Measurements from ENCODE around the gene SLC35B1. TPM values are rescaled to one million over a fixed set of nuclear protein-coding genes. Genes with fewer than 3 reads are reported as not detected.
"Not testable (repeated sequence)": the region's sequence is repeated elsewhere in the genome, so short reads cannot be mapped to it uniquely, and the experiment has no call there.

The SLC35B1 gene
- total RNA-seq, 1 donor from 2014 or later, result 37.2 TPM

DNA sequence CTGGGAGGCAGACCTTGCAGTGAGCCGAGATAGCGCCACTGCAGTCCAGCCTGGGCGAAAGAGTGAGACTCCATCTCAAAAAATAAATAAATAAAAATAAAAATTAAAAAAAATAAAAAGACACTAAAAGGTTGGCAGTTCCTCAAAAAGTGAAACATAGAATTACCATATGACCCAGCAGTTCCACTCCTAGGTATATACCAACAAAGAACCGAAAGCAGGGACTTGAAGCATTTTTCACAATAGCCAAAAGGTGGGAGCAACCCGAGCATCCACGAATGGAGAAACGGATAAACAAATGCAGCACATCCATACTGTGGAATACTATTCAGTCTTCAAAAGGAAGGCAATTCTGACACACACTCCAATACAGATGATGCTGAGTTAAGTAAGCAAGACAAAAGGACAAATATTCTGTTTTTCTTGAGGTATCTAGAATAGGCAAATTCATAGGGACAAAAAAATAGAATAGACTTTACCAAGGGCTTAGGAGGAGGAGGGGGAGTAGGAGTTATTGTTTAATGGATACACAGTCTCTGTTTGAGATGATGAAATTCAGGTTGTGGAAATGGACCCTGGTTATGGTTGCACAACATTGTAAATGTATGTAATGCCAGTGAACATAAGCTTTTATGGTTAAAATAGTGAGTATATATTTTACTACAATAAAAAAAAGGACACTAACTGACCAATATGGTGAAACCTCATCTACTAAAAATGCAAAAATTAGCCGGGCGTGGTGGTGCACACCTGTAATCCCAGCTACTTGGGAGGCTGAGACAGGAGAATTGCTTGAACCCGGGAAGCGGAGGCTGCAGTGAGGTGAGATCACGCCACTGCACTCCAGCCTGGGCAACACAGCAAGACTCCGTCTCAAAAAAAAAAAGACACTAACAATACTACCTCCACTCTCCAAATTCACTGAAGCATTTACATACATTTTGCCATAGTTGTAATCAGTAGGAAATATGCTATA, 27.0 kb upstream of the SLC35B1 start:
- no peak for ATAC-seq

DNA sequence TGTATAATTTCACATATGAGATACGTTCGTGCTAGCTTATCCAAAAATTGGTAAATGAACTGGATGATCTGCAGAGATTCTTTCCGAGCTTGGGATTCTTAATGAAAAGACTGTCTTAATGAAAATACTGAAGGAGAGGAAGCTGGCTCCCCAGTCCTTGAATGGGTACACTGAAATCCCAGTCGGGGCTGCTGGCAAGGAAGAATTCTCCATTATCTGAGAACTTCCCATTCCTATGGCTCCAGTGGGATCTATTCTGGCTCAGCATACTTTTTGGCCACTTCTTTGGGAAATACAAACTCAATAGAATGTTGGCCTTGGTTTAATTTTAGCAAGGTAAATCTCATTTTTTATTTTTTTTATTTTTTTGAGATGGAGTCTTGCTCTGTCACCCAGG, 23.7 kb upstream of the SLC35B1 start:
- no peak for ATAC-seq

DNA sequence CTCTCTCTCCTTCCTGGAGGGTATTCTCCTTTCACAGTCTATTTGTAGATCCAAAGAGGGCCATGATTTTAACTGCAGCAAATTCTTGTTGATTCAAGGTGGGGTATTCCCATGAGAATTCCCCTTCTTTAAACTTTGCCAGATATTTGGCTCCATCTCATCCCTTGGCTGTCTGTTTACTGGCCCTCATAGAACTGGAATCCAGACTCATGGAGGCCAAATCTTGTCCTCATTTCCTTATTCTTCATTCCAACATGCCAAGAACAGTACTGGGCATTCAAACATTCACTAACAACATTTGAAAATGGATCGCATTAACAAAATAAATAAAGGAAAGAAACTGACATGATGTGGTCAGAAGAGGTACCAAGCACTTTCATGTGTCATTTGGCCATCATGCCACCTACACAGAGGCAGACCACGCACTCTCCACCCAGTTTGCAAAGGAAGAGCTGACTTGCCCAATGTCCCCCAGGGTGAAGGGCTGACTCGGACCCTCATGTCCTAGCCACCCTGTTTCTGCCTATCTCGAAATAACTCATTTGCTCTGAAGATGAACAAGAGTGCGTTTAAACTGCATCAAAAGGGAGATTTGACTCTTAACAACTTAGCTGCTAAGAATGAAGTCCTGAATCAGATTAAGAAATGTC, 23.1 kb upstream of the SLC35B1 start:
- ATAC-seq, result no peak

DNA sequence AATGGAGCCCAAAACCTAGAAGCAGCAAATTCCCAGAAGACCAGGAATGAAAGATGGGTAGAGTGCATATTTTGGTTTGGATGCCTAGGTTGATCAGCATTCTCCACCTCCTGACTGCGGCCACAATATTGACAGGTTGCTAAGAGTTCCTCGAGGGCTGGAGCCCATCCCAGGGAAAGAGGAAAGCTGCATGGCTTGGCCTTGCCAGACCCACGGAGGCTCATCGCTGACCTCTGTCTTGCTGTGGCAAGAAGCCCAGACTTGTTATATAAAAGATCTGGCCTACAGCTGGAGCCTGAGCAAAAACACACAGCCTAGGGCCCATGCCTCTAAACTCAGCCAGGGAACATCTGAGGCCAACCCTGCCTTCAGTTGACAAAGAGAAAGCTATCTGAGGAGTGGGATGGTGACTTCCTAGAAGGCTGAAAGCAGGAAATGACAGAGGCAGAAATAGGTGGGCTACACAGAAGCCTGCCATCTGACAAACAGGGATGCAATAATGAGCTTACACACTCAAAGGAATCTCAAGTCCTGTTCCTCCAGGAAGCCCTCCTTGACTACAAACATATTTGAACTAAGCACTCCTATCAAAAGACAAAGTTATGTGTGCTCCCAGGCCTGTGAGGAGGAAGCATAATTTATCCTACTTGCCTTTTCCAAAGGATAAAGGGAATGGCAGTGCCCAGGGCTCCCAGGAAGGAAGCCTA, 22.5 kb upstream of the SLC35B1 start:
- peak; percentile 17 for ATAC-seq

DNA sequence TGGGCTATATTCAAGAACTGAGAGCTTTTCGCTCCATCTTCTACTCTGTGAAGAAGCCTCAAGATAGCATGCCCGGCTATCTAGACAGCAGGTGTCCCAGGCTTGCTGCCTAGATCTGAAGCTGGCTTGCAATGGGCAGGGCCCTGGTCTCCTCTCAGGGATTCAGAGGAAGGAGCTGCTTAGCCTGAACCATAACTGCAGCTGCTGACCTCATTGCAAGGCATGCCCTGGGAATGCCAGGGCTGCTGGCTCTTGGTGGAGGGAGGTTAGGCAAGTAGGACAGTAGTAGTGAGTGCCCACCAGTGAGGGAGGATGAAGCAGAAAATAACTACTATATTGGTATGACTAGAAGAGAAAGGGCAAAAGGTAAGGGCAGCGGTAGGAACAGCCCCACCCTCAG, 21.3 kb upstream of the SLC35B1 start:
- no peak for ATAC-seq

DNA sequence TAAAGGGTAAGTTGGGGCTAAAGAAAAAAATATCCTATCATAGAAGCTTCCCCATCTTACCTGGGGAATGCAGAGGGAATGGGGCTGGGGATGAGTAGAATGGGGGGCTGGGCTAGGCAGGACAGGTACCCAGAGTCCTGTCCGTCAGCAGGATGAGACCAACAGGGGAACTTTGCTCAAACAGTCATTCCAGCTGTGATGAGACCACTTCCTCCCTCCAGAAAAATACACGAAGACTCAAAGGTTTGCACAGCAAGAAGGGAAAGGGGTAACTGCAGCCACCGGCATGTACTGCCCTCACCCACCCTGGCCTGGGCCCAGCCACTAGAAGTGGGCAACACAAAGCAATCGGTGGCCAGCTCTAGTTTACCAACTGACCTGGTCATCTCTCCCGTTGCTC, 20.7 kb upstream of the SLC35B1 start:
- no peak for ATAC-seq

DNA sequence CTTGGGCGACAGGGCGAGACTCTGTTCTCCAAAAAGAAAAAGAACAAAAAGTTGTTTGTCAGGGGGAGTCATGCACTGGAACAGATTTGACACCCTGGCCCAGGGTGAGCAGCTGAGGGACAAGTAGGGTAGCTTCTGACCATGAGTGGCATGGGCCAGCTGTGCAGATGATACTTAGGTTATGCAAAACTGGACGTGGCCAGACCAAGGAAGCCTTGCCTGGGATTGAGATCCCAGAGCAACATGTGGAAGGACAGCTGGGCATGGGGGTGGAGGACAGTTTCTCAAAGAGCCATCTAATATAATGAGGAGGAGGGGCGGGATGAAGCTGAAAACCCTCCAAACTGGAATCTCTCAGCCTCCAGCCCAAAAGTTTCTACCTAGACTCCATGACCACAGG, 19.6 kb upstream of the SLC35B1 start:
- ATAC-seq, result no peak

DNA sequence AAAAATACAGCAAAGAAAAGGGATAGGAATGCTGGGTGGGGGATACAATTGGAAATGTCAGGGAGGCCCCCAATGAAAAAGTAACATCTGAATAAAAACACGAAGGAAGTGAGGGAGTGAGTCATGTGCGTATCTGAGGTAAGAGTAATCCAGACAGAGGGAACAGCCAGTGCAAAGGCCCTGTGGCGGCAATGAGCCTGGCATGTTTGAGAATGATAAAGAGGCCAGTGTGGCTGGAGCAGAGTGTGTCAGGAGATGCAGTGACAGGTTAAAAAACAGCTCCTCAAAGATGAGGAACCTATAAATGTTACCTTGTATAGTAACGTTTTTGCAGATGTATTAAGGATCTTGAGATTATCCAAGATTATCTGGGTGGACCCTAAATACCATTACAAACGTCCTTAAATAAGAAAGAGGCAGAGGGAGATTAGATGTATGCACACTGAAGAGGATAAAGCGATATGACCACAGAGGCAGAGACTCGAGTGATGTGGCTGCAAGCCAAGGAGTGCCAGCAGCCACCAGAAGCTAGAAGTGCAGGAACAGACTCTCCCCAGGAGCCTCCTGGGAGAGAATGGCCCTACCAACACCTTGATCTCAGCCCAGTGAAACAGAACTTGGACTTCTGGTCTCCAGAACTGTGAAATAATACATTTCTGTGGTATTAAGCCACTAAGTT, 17.8 kb upstream of the SLC35B1 start:
- no peak for ATAC-seq

DNA sequence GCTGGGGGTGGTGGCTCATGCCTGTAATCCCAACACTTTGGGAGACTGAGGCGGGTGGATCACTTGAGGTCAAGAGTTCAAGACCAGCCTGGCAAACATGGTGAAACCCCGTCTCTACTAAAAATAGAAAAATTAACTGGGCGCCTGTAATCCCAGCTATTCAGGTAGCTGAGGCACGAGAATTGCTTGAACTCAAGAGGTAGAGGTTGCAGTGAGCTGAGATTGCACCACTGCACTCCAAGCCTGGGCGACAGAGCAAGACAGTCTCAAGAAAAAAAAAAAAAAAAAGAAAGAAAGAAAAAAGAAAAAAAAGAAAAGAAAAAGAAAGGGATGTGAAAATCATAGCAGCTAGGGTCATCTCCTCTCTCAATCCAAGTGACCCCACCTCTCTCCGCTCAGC, 16.8 kb upstream of the SLC35B1 start:
- not testable (repeated sequence) for ATAC-seq

DNA sequence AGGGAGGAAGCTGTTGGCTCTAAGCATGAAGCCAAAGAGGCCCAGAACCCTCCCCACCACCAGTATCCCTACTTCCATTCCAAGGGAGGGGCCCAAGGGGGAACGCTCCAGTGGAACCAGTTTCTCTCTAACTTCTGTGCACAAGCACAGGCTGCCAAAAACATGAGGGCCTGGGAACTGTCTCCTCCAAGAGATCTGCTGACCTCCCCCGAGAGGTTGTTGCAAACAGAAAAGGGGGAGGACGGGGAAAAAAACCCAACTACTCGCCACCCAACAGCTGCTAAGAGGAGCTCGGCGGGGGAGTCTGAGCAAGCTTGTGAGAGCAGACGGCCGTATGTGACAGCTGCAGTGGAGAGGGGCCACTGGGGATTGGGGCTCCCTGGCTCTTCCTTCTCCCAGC, 15.7 kb upstream of the SLC35B1 start:
- no peak for ATAC-seq

DNA sequence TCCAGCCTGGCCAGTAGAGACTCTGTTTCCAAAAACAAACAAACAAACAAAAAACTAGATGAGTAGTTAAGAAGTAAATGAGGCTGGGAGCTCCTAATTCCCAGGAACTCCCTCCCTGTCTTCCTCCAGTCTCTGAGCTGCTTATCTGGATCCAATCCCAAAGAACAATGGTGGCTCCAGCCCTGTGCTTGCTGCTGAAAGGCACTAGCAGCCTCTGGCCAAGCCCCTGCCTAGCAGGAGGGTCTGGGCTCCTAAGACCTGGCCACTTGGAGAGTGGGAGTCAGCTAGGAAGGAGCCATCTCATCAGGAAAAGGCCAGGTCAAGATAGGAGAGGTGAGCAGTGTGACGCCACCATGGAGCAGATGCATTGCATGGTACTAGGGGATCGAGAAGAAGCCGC, 14.3 kb upstream of the SLC35B1 start:
- ATAC-seq, result no peak

DNA sequence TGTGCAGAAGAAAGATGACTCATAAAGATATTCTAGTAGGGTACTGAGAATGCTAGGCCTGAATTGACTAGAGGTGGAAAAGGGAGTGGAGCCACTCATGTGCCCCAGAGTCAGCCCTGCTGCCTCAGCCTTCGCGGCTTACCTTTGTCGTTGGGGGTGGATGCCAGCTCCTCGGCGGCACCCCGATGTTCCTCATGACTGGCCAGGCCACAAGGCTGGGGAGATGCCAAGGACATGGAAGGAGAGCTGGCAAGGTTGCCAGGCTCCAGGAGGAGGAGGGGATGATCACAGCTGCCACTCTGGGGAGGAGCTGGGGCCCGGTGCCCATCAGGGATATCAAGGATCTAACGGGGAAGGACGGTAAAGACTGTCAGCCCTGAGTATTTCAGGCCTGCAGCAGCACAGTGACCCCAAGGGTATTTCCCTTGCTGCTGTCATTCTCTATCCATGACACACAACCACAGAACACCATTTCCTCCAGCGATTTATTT, 9.7 kb upstream of the SLC35B1 start:
- no peak for ATAC-seq

DNA sequence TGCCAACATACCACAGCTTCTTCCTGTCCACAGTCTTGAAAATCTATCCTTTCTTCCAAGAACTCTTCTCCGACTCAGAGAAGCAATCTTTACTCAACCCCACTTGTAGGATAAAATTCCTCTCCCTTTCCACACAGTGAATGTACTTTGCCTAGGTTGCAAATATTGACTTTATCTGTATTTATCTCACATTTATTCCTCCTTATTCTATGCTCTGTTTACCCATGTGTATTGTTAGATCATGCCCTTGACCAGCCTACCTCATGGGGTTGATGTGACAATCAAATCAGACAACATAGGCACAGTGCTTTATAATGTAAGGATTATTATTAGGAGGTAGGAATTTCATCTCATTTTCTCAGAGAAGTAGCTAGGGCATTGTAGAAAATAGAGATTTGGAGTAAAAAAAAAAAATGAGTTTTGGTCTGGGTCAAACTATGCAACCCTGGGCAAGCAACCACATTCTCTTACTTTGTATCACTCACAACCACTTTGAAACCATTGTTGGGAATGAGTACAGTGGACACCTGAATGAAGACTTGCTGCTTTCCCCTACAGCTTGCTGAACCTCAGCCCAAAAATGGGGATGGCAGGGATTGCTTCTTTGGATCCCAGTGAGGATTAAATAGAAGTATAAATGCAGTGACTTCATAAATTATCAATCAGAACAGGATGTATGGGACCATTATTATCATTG, 9.1 kb upstream of the SLC35B1 start:
- ATAC-seq, result no peak

DNA sequence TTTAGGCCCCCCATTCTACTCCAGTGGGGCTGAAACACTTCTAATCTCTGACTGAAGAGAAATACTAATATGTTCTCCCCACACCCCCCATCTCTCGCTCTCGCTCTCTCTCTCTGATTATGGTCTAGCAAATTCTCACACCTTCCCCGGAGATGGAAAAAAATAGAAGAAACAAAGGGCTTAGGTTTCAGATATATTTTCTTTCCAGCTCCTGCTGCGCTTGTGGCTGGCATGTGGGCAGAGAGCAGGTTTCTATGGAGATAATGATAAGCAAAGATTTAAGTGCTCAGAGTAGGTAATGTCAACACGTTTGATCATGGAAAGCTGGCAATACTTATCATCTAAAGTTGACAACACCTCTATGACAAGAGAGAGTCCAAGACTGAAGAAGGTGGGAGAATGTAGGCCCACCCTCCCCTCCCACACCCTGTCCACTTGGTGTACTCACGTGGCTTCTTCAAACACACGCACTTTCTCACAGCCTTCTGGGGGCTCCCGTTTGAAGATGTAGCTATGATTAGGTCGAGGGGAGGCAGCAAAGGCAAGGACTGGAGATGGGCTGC, 8.0 kb upstream of the SLC35B1 start:
- no peak for ATAC-seq

DNA sequence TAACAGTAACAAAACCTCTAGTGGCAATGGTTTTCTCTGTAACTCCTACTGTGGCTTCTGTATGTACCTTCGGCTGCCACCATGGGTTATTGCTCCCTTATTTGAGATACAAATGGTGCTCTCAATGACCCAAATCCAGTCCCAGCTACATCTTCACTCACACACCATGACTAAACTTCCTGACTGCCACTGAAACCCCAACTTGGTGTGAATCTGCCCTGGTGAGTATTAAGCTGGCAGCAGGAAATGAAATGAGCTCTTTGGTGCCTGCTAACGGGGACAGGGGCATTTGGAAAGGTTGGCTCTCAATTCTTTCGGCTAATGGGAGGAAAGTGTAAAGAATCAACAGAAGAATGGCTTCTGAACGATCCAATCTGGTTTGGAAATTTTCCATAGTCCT, 7.5 kb upstream of the SLC35B1 start:
- no peak for ATAC-seq

DNA sequence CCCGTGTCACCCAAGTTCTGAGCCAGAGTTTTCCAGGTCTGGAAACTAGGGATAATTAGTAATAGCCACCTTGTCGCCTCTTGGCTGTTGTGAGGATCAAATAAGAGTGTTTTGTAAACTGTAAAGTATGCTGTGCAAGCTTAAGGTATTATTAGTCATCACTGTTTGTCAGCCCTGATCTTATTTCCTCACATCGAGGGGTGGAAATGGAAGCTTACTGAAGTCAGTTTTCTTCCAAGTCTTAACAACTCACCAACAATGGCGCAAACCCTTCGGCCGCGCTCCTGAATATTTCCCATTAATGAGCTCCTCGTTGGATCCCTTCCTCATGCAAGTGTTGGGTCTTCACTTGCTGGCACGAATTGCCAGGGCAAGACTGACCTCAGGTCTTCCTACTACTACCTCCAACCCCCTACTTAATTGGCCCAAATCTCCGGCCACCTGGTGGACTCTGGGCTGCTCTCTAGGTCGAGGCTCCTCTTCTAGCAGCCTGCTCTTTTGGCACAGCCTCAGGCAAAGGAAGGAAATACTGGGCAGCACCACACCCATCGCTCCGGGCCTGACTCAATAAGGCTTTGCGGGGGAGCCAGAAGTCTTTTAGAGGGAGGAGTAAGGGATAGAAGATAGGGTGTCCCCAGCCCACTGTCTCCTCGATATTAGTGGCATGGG, 885 bp upstream of the SLC35B1 start:
- ATAC-seq, result peak; percentile 19

DNA sequence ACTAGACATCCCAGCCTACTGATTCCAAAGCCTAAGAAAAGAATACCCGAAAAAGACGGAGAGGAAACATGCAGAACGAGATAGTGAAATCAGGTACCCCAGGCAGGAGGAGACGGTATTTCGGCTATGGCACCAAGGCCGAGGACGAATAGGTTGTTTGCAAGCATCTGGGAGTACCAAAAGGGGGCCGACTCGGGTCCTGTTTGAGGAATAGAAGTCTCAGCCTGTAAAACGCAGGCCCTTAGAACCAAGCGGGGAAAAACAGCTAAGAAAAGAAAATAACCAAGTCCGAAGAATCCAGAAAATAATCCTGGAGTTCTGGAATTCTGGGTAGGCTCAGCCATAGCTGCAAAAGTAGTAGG, 537 bp downstream of the SLC35B1 start:
- ATAC-seq, result no peak

DNA sequence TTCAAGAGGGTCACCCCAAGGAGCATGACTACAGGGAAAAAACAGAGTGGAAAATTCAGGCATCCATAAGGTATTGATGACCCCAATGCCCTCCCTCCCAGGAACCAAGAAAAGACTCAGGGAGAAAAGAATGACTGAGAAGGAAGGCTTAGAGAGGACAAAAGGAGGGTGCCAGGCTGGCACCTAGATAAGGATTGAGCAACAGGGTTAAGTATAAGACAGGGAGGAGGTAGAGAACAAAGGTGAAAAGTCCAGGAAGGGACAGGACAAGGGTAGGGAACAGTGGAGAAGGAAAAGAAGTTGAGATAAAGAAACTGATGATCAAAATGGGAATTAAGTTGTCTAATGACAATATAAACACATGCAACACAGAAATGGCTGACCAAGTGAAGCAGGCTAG, 2.5 kb downstream of the SLC35B1 start:
- no peak for ATAC-seq

DNA sequence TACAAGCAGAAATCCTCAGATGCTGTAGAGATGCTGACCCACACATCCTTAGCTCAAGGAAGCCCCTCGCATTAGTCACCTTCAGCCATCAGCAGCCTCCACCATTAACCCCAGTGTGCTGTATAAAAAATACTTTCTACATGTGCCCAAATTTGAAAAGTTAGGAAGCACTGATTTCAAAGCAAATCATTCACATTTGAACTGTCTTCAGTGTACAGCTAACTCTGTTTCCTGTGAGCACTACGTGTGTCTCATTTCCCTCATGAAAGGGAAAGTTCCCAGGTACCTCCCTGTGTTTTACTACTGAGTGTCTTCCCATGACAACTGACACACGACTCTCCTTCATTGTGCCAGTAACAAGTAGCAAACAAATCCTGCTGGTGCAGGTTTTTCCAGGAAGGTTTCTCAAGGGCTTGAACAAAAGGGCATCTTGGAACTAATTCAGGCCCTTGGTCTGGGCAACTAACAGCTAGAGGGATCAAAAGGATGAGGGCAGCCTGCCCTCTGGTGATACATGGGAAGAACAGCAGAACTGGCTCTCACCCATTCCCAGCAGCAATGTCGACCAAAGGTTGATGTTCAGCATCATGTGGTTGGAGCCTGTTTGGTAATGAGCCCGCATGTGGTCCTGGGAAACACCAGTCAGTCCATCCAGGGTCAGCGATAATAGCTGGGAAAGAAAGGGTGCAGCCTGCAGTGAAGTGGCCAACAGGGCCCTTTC, 4.0 kb downstream of the SLC35B1 start:
- ATAC-seq, result peak; percentile 40

DNA sequence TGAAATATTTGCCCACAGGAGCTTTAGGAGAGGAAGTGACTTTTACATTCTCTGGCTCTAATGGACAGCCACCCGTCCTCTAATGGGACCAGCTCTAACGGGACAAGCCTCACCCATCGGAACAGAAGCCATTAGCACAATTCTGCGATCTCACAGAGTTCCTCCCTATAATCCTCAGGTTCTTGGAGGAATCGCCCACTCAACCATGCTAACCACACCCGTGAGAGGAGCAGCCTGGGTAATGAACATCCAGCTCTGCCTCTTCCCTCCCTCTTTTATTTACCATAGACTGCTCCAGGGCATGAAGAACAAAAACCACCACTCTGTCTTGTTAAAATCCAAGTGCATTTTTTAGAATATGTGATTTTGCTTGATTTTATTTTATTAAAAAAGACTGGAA, 6.8 kb downstream of the SLC35B1 start:
- no peak for ATAC-seq
